SKM-1 (cell line): ENCODE measurements around the gene NFRKB.
"Not testable (repeated sequence)": the region's sequence is repeated elsewhere in the genome, so short reads cannot be mapped to it uniquely, and the experiment has no call there.

Experiments used
- DNase-seq: peaks from one replicate; lab custom pipeline; 2025; ENCODE audit not compliant: unreplicated experiment; lab: John Stamatoyannopoulos, UW

Gene NFRKB

DNA sequence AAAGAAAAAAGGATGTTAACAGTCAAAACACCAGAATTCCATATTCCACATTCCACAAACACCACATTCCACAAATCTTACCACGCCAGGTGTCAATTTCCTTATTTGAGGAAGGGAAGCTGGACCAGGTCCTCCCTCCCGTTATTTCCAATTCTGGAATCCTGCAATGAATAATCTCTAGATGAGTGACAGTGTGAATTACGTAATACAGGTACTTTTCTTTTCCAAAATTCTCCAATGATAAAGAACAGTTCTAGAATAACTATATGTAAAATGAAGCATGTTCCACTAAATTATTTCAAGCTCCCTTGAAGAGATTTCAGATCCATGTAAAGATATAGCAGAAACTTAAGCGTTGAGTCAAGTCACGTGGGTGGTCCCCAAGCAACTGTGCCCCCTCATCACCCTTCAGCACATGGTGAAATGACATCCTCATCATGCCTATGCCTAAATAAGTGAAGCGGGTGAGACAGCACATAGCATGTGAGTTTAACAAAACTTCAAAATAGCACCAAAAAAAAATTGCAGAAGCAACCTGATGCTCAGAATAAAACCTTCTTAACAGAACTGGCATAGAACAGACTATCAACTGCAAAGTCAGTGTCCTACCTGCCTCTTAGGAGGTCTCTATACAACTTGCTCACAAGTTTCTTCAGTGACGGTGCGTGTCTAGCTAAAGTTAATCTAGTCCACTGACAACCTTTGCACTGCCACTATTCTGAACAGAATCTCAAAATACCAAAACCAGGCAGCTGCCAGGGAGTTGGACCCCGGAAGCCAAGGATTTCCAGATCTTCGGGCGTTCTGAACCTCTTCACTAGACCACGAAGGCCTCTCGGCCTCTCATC is 876 bp downstream of the NFRKB start:
- DNase-seq, result no peak

DNA sequence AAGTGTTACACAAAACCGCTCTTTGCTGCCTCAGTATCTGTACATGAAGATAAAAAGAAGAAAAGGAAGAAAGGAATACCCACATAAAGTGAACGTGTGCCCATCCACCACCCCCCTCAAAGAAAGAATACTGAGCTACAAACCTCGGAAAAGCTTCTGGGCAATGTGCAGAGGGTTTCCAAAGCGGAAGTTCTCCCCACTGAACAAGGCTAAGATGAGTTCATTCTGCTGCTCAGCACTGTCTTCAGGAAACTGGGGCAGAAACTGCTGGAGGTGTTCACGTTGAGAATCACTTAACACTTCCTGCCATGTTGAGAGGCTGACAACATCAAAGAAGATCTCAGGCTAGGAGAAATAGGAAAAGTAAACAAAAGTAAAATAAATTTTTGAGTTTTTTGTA is 6.9 kb downstream of the NFRKB start:
- no peak for DNase-seq

DNA sequence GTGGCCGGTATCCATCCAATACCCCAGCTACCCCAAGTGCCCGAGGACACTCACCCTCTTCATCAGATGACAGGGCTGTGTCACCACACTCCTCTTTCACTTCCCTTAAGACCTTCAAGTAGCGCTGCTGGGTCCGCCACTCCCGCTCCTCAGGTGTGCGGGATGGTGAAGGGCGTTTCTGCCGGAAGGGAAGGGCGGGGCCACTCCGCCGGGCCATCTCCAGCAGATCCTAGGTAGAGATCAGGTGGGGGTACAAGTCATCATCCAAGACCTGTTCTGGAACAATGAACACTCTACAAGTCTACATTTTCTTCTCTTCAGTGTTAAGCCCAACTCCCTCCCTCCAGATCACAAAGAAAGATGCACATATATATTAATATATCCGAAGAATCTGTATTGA is 10.0 kb downstream of the NFRKB start:
- no peak for DNase-seq

DNA sequence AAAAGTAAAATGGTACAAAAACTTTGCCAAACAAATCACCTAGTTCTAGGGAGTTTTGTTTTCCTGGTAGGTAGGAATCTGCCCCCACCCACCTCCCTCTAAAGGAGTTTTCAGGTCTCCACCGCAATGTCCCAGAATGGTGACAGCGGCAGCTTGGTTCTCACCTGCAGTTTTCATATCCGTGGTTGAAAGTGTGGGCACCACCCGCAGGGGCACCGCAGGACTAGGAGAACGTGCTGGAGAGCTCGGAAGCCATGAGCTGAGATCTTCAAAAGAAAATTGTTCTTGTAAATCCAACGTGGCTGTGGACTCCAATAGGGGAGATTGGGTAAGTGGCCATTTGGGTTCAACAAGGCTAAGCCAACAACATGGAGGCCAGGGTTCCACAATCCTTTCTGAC is 10.8 kb downstream of the NFRKB start:
- DNase-seq, result no peak

DNA sequence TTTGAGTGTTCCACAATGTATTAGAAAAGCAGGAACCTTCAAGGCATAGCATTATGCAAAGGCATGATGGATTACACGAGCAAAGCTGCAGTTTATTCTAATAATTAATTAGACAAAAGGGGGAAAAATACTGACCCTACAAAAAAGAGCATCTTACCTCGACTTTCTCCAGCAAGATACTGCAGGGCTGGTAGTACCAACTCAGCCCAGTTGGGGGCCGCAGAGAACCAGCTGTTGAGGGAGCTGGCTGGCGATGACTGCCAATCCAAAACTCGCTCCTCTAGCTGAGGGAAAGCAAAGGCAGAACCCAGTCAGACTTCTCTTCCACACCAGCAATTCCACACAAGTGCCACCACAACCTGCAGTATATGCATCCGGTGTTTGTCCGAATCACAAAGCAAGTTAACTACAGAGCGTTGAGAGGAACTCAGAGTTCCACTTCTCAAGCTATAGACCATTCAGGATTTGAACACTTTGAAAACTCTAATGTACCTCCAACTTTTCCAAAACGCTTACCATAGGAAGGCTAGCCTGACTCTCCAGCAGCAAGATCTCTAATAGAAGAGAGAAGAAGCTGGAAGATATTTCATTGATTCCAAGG is 13.7 kb downstream of the NFRKB start:
- DNase-seq, result no peak

DNA sequence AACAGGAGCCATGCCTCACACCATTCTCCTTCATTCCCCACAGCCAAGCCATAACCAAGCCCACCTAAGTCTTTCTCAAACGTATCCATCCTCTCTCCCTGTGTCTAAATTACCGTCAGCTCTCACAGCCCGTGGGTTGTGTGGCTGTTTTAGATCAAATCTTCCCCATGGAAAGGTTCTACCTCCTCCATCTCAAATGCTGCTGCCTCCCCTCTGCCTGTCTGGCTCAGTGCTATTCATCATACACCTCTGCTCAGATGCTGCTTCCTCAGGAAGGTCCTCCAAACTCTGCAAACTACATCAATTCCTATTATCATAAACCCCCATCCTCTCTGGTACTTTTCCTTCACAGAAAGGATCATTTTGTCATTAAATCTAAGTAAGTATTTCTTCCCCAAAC is 15.1 kb downstream of the NFRKB start:
- DNase-seq, result no peak

DNA sequence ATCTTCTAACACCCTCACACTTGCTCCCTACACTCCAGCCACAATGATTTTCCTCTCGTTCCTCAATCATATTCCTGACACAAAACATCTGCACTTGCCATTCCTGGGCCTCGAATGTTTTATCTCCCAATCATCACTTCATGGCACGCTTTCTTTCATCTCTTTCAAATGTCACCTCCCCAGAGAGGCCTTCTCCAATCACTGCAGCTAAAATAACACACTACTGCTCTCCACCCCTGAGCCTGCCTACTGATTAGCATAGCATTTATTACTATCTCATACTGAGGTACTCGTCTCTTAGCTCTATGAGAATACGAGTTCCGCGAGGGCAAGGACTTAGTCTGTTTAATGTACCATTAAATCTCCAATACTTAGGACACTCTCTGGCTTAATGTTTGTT is 23.5 kb downstream of the NFRKB start:
- no peak for DNase-seq

DNA sequence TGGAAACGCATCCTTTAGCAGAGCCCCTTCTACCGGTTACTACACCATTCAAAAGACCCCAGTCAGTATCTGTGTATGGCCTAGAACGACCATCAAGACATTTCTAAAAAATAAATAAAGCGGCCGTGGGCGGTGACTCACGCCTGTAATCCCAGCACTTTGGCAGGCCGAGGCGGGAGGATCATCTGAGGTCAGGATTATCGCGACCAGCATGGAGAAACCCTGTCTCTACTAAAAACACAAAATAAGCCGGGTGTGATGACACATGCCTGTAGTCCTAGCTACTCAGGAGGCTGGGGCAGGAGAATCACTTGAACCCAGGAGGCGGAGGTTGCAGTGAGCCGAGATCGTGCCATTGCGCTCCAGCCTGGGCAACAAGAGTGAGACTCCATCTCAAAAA is 26.8 kb downstream of the NFRKB start:
- DNase-seq, result not testable (repeated sequence)

DNA sequence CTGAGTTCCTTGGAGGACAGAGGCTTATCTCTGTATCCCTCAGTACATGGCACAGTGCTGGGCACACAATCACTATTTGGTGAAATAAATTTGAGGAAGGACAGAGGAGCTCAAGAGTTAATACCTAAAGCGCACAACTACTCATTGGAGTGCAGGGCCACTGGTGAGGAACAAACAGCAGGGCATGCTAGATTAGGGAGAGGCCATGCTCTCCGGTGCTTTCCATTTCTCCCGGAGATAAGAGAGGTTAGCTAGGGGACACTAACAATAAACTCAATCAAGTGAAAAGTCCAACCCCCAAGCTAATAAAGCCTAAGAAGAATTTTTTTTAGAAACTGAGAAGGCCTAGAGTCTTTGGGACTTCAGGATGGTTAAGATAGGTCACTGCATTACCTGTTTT is 29.1 kb downstream of the NFRKB start:
- no peak for DNase-seq

DNA sequence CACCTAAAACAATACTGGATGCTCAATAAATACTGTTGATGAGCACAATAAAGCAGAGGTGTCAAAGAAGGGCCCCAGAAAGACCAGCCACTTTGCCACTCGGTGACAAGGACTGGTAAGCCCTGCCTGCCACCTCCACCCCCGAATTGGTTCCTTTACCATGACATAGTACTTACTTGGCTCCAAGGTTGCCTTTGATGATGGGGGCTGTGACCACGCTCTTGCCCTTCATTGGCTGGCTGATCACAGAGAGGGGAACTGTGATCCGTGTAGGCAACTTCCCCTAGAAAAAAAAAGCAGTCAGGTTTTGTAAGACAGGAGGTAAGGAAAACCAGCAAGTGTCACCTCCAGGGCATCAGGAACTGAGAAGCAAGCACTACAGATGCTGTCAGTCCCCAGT is 29.7 kb downstream of the NFRKB start:
- no peak for DNase-seq

DNA sequence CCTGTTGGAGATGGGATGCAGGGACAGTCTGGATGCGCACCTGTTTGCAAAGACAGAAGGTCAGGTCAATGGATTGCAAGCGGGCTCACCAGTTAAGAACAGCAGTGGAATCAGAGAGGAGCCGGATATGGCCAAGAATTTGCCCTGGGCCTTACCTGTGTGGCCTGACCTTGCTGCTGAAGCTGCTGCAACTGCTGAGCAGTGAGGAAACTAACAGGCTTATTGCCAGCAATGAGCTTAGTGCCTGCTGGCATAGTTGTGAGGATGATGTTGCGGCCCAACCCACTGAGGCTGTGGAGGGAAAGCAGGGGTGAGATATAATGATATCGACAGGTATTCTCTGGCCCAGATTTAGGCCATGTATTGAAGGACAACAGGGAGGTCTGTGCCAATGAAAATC is 30.6 kb downstream of the NFRKB start:
- DNase-seq, result no peak

DNA sequence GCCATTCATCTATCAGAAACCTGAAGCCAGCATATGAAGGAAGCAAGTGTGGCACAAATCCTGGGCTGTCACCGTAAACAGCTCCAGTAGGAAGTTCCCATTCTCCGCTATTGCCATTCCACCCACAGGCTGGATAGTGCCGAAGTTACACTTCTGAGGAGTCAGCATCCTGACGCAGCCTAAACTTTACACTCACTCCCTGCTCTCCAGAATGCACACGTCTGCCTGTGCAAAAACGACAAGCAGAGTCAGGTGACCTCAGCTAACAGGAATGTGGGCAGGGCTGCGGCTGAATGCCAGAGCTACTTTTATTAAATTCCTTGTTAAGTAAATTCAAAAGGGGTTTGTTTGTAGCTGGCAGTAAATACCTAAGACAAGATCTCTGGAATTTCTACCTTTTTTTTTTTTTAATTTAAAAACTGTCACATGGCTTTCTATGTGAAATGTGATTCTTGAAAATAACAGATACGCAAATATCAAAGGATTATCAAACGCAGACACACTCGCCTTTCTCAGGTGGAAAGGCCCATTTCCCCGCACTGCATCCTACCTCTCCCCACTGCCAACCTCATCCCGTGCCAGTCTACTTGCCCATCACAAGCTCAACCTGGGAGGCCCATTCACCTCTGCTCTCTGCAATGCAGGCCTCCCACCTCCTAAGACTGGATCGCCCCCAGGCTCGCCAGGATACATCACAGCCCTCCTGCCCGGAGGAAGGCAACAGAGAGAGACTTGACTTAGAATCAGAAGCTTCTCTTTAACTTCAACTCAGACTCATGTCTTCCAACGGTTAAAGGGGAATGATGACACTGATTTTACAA is 33.5 kb downstream of the NFRKB start:
- DNase-seq, result no peak

DNA sequence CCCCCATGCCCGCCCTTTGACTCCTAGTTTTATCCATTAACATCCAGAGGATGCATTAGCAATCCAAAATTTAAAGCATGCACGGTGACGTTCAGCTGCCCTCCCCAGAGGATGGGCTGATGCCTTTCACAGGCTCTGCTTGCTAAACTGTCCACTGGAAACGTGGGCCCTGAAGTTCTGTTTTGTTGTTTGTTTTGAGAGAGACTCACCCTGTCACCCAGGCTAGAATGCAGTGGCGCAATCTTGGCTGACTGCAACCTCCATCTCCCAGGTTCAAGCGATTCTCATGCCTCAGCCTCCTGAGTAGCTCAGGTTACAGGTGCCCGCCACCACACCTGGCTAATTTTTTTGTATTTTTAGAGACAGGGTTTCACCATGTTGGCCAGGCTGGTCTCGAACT is 39.3 kb downstream of the NFRKB start:
- no peak for DNase-seq

DNA sequence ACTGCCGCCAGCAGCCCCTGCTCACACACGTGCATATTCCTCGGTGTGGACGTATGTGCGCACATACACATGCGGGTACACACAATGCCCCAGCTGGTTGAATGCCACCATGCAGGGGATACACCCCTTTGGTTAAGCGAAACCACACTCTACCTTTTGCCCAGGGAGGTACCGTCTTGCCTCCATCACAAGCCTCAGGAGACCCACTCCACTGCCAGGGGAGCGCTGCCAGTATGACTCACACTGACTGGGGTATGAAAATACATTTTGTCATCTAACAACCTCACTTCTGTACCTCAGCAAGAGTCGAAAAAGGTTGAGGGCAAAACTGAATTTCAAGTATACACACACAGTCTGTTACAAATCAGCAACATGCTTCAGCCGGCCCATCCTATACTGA is 40.3 kb downstream of the NFRKB start:
- no peak for DNase-seq

DNA sequence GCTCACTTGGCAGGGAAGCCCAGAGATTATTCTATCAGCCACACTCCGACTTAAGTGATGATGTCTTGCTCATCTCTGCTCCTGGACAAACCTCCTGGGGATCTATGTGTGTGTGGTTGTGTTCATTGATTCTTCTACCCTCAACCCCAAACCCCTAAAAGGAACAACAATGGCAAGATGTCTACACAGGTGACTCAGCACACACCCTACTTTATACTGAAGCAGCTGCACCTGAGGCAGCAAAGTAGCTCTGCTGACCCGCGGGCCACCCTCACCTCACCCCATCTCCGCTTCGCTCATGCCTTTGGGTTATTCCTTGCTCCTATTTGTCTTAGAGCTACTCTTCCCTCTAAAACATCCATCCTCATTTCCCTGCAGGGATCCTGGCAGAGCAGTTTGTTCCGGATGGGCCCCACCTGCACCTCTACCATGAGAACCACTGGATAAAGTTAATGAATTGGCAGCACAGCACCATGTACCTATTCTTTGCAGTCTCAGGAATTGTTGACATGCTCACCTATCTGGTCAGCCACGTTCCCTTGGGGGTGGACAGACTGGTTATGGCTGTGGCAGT is 41.1 kb downstream of the NFRKB start:
- DNase-seq, result no peak

DNA sequence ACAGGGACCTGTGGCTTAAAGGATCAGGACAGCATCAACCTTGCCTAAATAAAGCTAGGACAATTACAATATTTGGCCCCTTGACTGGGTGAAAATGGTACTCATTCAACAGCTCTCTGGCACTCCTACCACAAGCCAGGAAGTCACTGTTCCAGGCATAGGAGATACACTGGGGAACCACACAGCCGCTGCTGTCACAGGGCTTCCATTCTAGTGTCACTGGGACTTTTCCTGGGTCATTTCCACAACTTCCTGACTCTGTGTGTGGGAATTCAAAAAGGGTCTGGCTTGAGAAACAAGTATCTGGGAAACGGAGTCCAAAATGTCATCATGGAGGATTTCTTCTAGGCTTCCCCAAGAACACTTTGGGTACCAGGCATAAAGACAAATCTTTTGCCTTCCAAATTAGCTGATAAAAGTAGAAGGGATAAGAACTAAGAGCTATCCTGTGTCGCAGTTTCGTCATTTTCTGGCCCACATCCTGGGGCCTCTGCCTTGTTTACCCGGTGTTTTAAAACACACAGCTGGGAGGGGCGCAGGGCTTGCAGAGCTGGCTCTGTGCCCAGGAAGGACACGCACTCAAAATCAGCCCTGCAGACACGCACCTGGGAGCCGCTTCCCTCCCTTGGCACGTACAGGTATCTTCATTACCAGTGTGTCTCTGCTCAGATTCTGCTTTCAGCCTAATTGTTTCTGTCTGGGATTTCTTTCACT is 41.7 kb downstream of the NFRKB start:
- peak; percentile 6 for DNase-seq

DNA sequence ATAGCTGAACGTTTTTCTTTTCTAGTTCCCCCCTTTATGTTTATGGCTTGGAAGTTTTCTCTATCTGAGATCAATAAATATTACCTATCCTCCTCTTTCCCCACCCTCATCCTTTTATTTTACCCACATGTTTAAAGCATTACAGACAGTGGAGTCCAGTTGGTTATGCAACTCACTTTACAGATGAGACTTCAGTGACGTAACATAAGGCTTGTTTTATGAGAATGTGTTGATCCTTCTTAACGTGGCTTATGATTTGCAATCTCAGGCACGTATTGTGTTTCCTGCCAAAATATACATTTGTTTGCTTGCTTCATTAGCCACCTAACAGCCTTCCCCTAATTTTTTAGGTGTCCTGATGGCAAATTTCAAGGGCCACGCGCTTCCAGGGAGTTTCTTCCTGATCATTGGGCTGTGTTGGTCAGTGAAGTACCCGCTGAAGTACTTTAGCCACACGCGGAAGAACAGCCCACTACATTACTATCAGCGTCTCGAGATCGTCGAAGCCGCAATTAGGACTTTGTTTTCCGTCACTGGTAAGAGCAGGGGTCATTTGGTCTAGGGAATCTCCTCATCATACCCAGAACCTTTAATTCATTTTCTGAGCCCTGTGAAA is 43.1 kb downstream of the NFRKB start:
- no peak for DNase-seq

DNA sequence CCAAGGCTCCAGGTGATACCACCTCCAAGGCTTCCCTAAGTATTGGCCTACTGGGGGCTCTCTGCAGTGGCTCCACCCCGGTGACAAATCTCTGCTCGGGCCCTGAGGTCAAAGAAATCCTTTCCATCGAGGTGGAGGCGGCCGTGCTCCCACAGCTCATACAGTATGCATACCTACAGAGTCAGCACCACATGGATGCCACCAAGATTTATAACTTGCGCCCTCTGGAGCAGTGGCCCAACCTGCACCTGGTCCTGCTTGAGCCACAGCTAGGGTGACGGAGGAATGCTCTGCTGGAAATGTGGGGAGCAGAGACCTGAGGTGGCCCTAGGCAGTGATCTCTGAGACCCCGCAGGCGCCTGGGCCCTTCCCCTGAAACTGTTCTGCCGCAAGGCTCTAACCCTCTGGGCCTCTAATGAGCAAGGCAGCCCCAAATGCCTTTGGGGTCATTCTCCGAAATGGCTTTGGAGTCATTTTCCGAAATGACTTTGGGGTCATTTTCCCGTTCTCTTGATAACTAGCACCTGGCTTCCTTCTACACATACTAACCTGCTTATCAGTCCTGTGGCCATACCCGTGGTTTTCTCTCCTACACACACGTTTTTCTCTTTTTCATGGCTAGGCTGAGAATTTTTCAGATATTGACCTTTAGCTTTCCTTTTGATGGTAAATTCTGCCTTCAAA is 45.8 kb downstream of the NFRKB start:
- no peak for DNase-seq

DNA sequence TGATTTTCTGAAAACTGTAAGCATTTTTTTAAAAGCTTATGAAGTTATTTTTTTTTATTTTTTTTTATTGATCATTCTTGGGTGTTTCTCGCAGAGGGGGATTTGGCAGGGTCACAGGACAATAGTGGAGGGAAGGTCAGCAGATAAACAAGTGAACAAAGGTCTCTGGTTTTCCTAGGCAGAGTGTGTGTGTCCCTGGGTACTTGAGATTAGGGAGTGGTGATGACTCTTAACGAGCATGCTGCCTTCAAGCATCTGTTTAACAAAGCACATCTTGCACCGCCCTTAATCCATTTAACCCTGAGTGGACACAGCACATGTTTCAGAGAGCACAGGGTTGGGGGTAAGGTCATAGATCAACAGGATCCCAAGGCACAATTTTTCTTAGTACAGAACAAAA is 48.0 kb downstream of the NFRKB start:
- DNase-seq, result not testable (repeated sequence)
